K562 (cell line): ENCODE data around the gene POU3F3. TPM values are rescaled to one million over a fixed set of nuclear protein-coding genes. Genes with fewer than 3 reads are reported as not detected.

ENCODE experiments used
- ATAC-seq: fragments of 200-7000 bp; cut with Tn5 transposase; 3 replicates; pipeline ENCODE4 v1.9.1; 2020; ENCODE audit warnings: moderate library complexity
- BruUV-seq: library from RNA; stranded (reverse); fragments of 400-500 nt; replicated peaks from 2 replicates; lab custom pipeline; 2021; lab: Mats Ljungman, UMichigan
- CTCF ChIA-PET: fragments of 300-600 bp; formaldehyde crosslinking; extraction: SDS; loops from one replicate; lab custom pipeline; 2021; ENCODE audit warnings: low intra/inter-chr PET ratio; lab: Yijun Ruan, JAX
- POLR2A ChIA-PET: fragments of 300-600, 350-650 bp; sonication (Branson Sonifier 250); formaldehyde crosslinking; extraction: SDS; loops from one replicate; lab custom pipeline; 2021; ENCODE audit warnings: antibody characterized with exemption, inconsistent platforms; lab: Yijun Ruan, JAX
- DNase-seq, 4 experiments: peaks; one replicate each; pipeline versions ENCODE4 v3.0.0 to v3.0.0-alpha.2; 2011 to 2018; ENCODE audit warnings: low spot score in 3 of 4, mixed read lengths in 3 of 4; ENCODE audit errors: extremely low read depth in 1 of 4
- FAIRE-seq: peaks from 2 replicates; lab custom pipeline; 2011; peaks lifted over from hg19 to GRCh38; lab: Jason Lieb, UNC
- H2AFZ ChIP-seq: 2 replicates; pipeline ENCODE4 v1.6.0; 2011; ENCODE audit warnings: low read depth, low read length, control low read depth, inconsistent platforms
- H3K27ac ChIP-seq: fragments of 200-600 bp; 3 replicates; pipeline ENCODE4 v1.8.0; 2011; ENCODE audit warnings: low read depth, mild to moderate bottlenecking, control low read depth, inconsistent platforms, low read length, moderate library complexity, mixed read lengths; ENCODE audit errors: extremely low read depth
- H3K27me3 ChIP-seq, 2 experiments: fragments of 300-600 bp in 1 of 2; 2 replicates in 1 of 2; 3 replicates in 1 of 2; pipeline versions ENCODE4 v1.6.0 to v1.8.0; 2011; ENCODE audit warnings: inconsistent platforms in 2 of 2, low read length in 2 of 2, mild to moderate bottlenecking in 1 of 2, mixed read lengths in 1 of 2, moderate library complexity in 1 of 2; ENCODE audit not compliant: control insufficient read depth in 2 of 2, insufficient read depth in 2 of 2
- H3K36me3 ChIP-seq: fragments of 300-600 bp; 3 replicates; pipeline ENCODE4 v1.8.0; 2011; ENCODE audit warnings: mild to moderate bottlenecking, low read length, inconsistent platforms; ENCODE audit not compliant: control insufficient read depth, insufficient read depth
- H3K4me1 ChIP-seq, 2 experiments: fragments of 200-600 bp in 1 of 2; replicated peaks in 1 of 2; 2 replicates in 1 of 2; 3 replicates in 1 of 2; pipeline versions ENCODE4 v1.5.1 to v1.8.0; 2011; ENCODE audit warnings: inconsistent platforms in 2 of 2, low read length in 2 of 2, mild to moderate bottlenecking in 1 of 2, mixed read lengths in 1 of 2, moderate library complexity in 1 of 2; ENCODE audit not compliant: control insufficient read depth in 2 of 2, insufficient read depth in 2 of 2
- H3K4me2 ChIP-seq: 2 replicates; pipeline ENCODE4 v1.6.1; 2011; ENCODE audit warnings: low read length, control low read depth, inconsistent platforms, mixed read lengths; ENCODE audit not compliant: insufficient read depth
- H3K4me3 ChIP-seq: fragments of 200-600 bp; sonication (generic), shearing (Covaris generic); 2 replicates; pipeline ENCODE4 v1.5.1; 2016; ENCODE audit warnings: control low read depth, inconsistent platforms
- H3K79me2 ChIP-seq: fragments of 200-600 bp; 3 replicates; pipeline ENCODE4 v1.8.0; 2011; ENCODE audit warnings: low read length, inconsistent platforms; ENCODE audit not compliant: control insufficient read depth, insufficient read depth
- H3K9ac ChIP-seq, 2 experiments: 2 replicates each; pipeline versions ENCODE4 v1.6.0 to v1.6.1; 2011; ENCODE audit warnings: low read depth in 2 of 2, low read length in 2 of 2, control low read depth in 1 of 2, inconsistent platforms in 1 of 2, mild to moderate bottlenecking in 1 of 2, mixed read lengths in 1 of 2; ENCODE audit not compliant: insufficient read depth in 1 of 2
- H3K9me1 ChIP-seq: one replicate; pipeline ENCODE4 v1.6.0; 2011; ENCODE audit warnings: inconsistent platforms, mild to moderate bottlenecking, low read length, moderate library complexity; ENCODE audit not compliant: control insufficient read depth, insufficient read depth
- H3K9me3 ChIP-seq: replicated peaks from 2 replicates; pipeline ENCODE4 v1.5.1; 2011; ENCODE audit warnings: low read depth, low read length, inconsistent platforms; ENCODE audit not compliant: control insufficient read depth, insufficient read depth
- H4K20me1 ChIP-seq: replicated peaks from 2 replicates; pipeline ENCODE4 v1.6.1; 2011; ENCODE audit warnings: low read length, inconsistent platforms, mixed read lengths; ENCODE audit not compliant: control insufficient read depth, insufficient read depth
- CHD2 ChIP-seq: IDR thresholded peaks from 2 replicates; pipeline ENCODE4 v1.6.1; 2011; ENCODE audit warnings: low read depth, low read length
- EGR1 ChIP-seq: fragments of 450-650 bp; conservative IDR thresholded peaks from 2 replicates; pipeline ENCODE4 v1.6.1; 2017; ENCODE audit warnings: mild to moderate bottlenecking
- HEY1 ChIP-seq: fragments of 250-450 bp; sonication (Bioruptor Pico); IDR thresholded peaks from 2 replicates; pipeline ENCODE4 v1.5.0; 2020; ENCODE audit warnings: mild to moderate bottlenecking, moderate library complexity, borderline replicate concordance
- IRF9 ChIP-seq: fragments of 450-650 bp; IDR thresholded peaks from 2 replicates; pipeline ENCODE4 v1.6.1; 2016; ENCODE audit warnings: missing biosample characterization, missing genetic modification characterization
- NFIX ChIP-seq: fragments of 250-450 bp; sonication (Bioruptor Pico); IDR thresholded peaks from 2 replicates; pipeline ENCODE4 v1.4.0; 2020; ENCODE audit warnings: low read depth, mild to moderate bottlenecking, moderate library complexity
- NFRKB ChIP-seq: fragments of 450-650 bp; IDR thresholded peaks from 2 replicates; pipeline ENCODE4 v1.6.1; 2016; ENCODE audit warnings: low read depth
- NONO ChIP-seq, 2 experiments: fragments of 200-400 bp in 1 of 2; fragments of 450-650 bp in 1 of 2; formaldehyde crosslinking in 1 of 2; IDR thresholded peaks; 2 replicates each; pipeline ENCODE4 v1.6.1; 2017; ENCODE audit warnings: low read depth in 2 of 2, mild to moderate bottlenecking in 2 of 2, moderate library complexity in 2 of 2, low read length in 1 of 2
- PCBP1 ChIP-seq: fragments of 200-400 bp; formaldehyde crosslinking; IDR thresholded peaks from 2 replicates; pipeline ENCODE4 v1.6.1; 2018; ENCODE audit warnings: mild to moderate bottlenecking, low read depth, low read length; ENCODE audit not compliant: poor library complexity, severe bottlenecking
- PML ChIP-seq: IDR thresholded peaks from 2 replicates; pipeline ENCODE4 v1.6.1; 2012; ENCODE audit warnings: low read length, inconsistent platforms
- RUNX1 ChIP-seq: sonication (generic); IDR thresholded peaks from 2 replicates; pipeline ENCODE4 v1.6.1; 2016; ENCODE audit warnings: antibody characterized with exemption, low read depth
- TSHZ1 ChIP-seq: fragments of 250-450 bp; sonication (Bioruptor Pico); IDR thresholded peaks from 2 replicates; pipeline ENCODE4 v1.4.0; 2020; ENCODE audit warnings: mild to moderate bottlenecking, moderate library complexity
- ZBTB1 ChIP-seq: sonication (generic); formaldehyde crosslinking; IDR thresholded peaks from 2 replicates; pipeline ENCODE4 v1.8.1; 2023; ENCODE audit warnings: missing genetic modification reagents, low read depth, mild to moderate bottlenecking, borderline replicate concordance
- ZBTB34 ChIP-seq: fragments of 250-450 bp; sonication (Bioruptor Pico); IDR thresholded peaks from 2 replicates; pipeline ENCODE4 v1.8.0; 2021; ENCODE audit warnings: mild to moderate bottlenecking, moderate library complexity
- ZNF445 ChIP-seq: fragments of 250-450 bp; sonication (Bioruptor Pico); IDR thresholded peaks from 2 replicates; pipeline ENCODE4 v1.4.0; 2020; ENCODE audit warnings: low read depth, mild to moderate bottlenecking, moderate library complexity
- WGBS: fragments of 100-300 bp; shearing (Covaris generic); methylation state at CpG from one replicate; pipeline ENCODE4 v1.1.6; 2016; ENCODE audit warnings: low coverage, mixed read lengths; ENCODE audit not compliant: insufficient coverage; ENCODE audit errors: missing lambda C conversion rate; 5-methylcytosine and 5-hydroxymethylcytosine counted together
- in situ Hi-C: fragments of 300-500 bp; cut with MboI; formaldehyde crosslinking; loops from 4 replicates; pipeline ENCODE4 v1.15.0; 2018; ENCODE audit warnings: inconsistent platforms, mixed read lengths
- intact Hi-C: fragments of 100-400 bp; cut with micrococcal nuclease; formaldehyde crosslinking; loops from 2 replicates; pipeline ENCODE4 v1.14.2; 2022
- polyA plus RNA-seq, 8 experiments: library from polyadenylated mRNA; depleted of rRNA in 4 of 8; stranded (reverse) in 5 of 8; unstranded in 3 of 8; fragments of >200 nt; fragmentation: Nextera tagmentation in 2 of 8; fragmentation: Illumina TruSeq in 1 of 8; extraction: Ambion mirVana in 2 of 8; extraction: Trizol in 1 of 8; gene quantifications; 2 replicates each; pipeline versions ENCODE4 v1.2.1 to v1.2.3, GENCODE V29; 2011 to 2014; ENCODE audit warnings: inconsistent platforms in 1 of 8, missing spikeins in 1 of 8
- total RNA-seq, 7 experiments: library from RNA; depleted of rRNA in 6 of 7; stranded (reverse); fragments of >200 nt in 6 of 7; fragmentation: Illumina TruSeq in 2 of 7; extraction: Trizol in 2 of 7; gene quantifications; 2 replicates each; pipeline versions ENCODE4 v1.2.1 to v1.2.3, GENCODE V29; 2011 to 2021; ENCODE audit warnings: low replicate concordance in 1 of 7

Gene POU3F3
- total and polyA plus RNA-seq, 9 of the 15 experiments (the other 6 are each of a cell fraction or from before 2014, with no cell fraction given) = not detected

- TF ChIP-seq TSHZ1 (CRISPR knock-in tag) = no peak
- TF ChIP-seq NFIX = no peak
- TF ChIP-seq NONO (IDR thresholded peaks at IDR 0.05; ENCODE audit: low read depth in 2 of 2, low read length in 1 of 2) = no peak
- TF ChIP-seq RUNX1 = no peak
These were observed 6.0 kb downstream of the POU3F3 start (continued) for GRCh38 chr2:104859766-104860450.

GRCh38 chr2:104860451-104860790, 6.5 kb downstream of the POU3F3 start:
- Histone ChIP-seq H3K4me2 (no peak overlapping the region), H3K36me3 (no peaks in the 10 kb centered on the region), H2AFZ (no peak overlapping the region), H3K79me2 (no peaks in the 10 kb centered on the region), H3K4me1 (peaks cover 0 to 13% of the 10 kb centered on the region in 2 experiments; a peak in 2 of 5 replicates), H3K4me3 (no peak overlapping the region), H3K9me1 (no peaks in the 10 kb centered on the region), H3K27ac (no peak overlapping the region), H3K9ac (no peak overlapping the region), H3K27me3 (peaks cover 8 to 26% of the 10 kb centered on the region in 2 experiments; a peak in 4 of 5 replicates), H3K9me3 (no peaks in the 10 kb centered on the region), H4K20me1 (no peaks in the 10 kb centered on the region)
- ChIA-PET POLR2A (interaction anchor here (0.9 kb wide), 1 partner anchor 33 kb away, joined by 3 read pairs; no protein-coding TSS in a partner anchor), CTCF (no interaction called here)
- ATAC-seq (no peak), FAIRE-seq (no peak), DNase-seq (no peak)
- intact Hi-C loops = no loop called here
- WGBS = 8% methylated on average over 4 of the region's 4 CpGs
- no TSS peak for BruUV-seq
- in situ Hi-C loops = no loop called here
- TF ChIP-seq ZBTB34 (no peak), IRF9 (no peak), PCBP1 (no peak), ZNF445 (CRISPR knock-in tag) (no peak), ZBTB1 (no peak), CHD2 (no peak), HEY1 (no peak), PML (no peak), EGR1 (no peak), NFRKB (no peak)
